NCI-H460 (cell line): ENCODE measurements around the gene C12orf50. TPM values are rescaled to one million over a fixed set of nuclear protein-coding genes. Genes with fewer than 3 reads are reported as not detected.

ENCODE experiments used
- small RNA-seq, 2 experiments: library from RNA; depleted of rRNA; stranded (forward); fragments of <200 nt; gene quantifications; one replicate each; pipeline ENCODE3, GENCODE V24; 2014
- total RNA-seq: library from RNA; depleted of rRNA; stranded (reverse); fragments of >200 nt; shearing (Covaris generic); gene quantifications from 2 replicates; pipeline ENCODE4 v1.2.3, GENCODE V29; 2014; rRNA removed

C12orf50 gene
- total RNA-seq, 1 experiment from 2014 or later = not detected

Small RNA genes lying within 50 kb of the gene (small RNA-seq; reads per million reads assigned to genes)
- 0 reads per million in 2 experiments for gene RNA5SP364

Other genes starting within 250 kb of the C12orf50 start
- 20.9 and 23.2 TPM in 2 replicates for gene CEP290, start 112.7 kb upstream of the C12orf50 start, total RNA-seq
- gene TMTC3, start 112.9 kb upstream of the C12orf50 start, total RNA-seq = 36.0 and 36.5 TPM in 2 replicates